DOHH2 (cell line): ENCODE results near the gene MTFR1L.

Source experiments
- H3F3A ChIP-seq: fragments of 200-600 bp; sonication (generic), shearing (Covaris generic); 2 replicates; pipeline ENCODE4 v1.6.0; 2016; ENCODE audit warnings: antibody characterized with exemption, mild to moderate bottlenecking; ENCODE audit not compliant: control insufficient read depth, insufficient read depth
- H3K27ac ChIP-seq: fragments of 200-600 bp; sonication (generic); 2 replicates; pipeline ENCODE4 v1.5.1; 2014; ENCODE audit warnings: low read depth, mild to moderate bottlenecking, low read length, moderate library complexity
- H3K27me3 ChIP-seq: fragments of 200-600 bp; sonication (generic); 2 replicates; pipeline ENCODE4 v1.6.1; 2014; ENCODE audit warnings: mild to moderate bottlenecking, low read length, mixed read lengths; ENCODE audit not compliant: control insufficient read depth
- H3K36me3 ChIP-seq: fragments of 200-600 bp; sonication (generic); 2 replicates; pipeline ENCODE4 v1.6.1; 2014; ENCODE audit warnings: mild to moderate bottlenecking, low read length, moderate library complexity, mixed read lengths; ENCODE audit not compliant: control insufficient read depth
- H3K4me1 ChIP-seq: fragments of 200-600 bp; sonication (generic); 2 replicates; pipeline ENCODE4 v1.6.1; 2014; ENCODE audit warnings: mild to moderate bottlenecking, low read length, mixed read lengths; ENCODE audit not compliant: control insufficient read depth
- H3K4me2 ChIP-seq: fragments of 200-600 bp; sonication (generic); 2 replicates; pipeline ENCODE4 v1.6.0; 2014; ENCODE audit warnings: mild to moderate bottlenecking, low read length, moderate library complexity
- H3K4me3 ChIP-seq: fragments of 200-600 bp; sonication (generic); 2 replicates; pipeline ENCODE4 v1.5.1; 2014; ENCODE audit warnings: mild to moderate bottlenecking, low read length, mixed read lengths
- H3K79me2 ChIP-seq: fragments of 200-600 bp; sonication (generic); 2 replicates; pipeline ENCODE4 v1.6.1; 2014; ENCODE audit warnings: mild to moderate bottlenecking, low read length, mixed read lengths; ENCODE audit not compliant: control insufficient read depth
- H3K9me2 ChIP-seq: fragments of 200-600 bp; sonication (generic); replicated peaks from 2 replicates; pipeline ENCODE4 v1.6.1; 2014; ENCODE audit warnings: mild to moderate bottlenecking, low read length, mixed read lengths; ENCODE audit not compliant: control insufficient read depth
- H3K9me3 ChIP-seq: fragments of 200-600 bp; sonication (generic); 2 replicates; pipeline ENCODE4 v1.6.1; 2014; ENCODE audit warnings: antibody characterized with exemption, low read length, mixed read lengths; ENCODE audit not compliant: control insufficient read depth, insufficient read depth
- H4K20me1 ChIP-seq: fragments of 200-600 bp; sonication (generic); 2 replicates; pipeline ENCODE4 v1.6.0; 2014; ENCODE audit warnings: low read depth, mild to moderate bottlenecking, antibody characterized with exemption, low read length, moderate library complexity; ENCODE audit not compliant: control insufficient read depth, insufficient read depth
- EZH2phosphoT487 ChIP-seq: fragments of 200-600 bp; sonication (generic); IDR thresholded peaks from 2 replicates; pipeline ENCODE4 v1.6.1; 2017; ENCODE audit warnings: borderline replicate concordance, mild to moderate bottlenecking, antibody characterized with exemption, low read length, moderate library complexity, mixed read lengths
- TF ChIP-seq, protein P1 (sequence below): fragments of 200-600 bp; sonication (generic); IDR thresholded peaks from one replicate; pipeline ENCODE4 v1.5.1; 2014; ENCODE audit warnings: antibody characterized with exemption, mild to moderate bottlenecking, low read depth, low read length; ENCODE audit not compliant: poor library complexity, severe bottlenecking

Gene MTFR1L

DNA sequence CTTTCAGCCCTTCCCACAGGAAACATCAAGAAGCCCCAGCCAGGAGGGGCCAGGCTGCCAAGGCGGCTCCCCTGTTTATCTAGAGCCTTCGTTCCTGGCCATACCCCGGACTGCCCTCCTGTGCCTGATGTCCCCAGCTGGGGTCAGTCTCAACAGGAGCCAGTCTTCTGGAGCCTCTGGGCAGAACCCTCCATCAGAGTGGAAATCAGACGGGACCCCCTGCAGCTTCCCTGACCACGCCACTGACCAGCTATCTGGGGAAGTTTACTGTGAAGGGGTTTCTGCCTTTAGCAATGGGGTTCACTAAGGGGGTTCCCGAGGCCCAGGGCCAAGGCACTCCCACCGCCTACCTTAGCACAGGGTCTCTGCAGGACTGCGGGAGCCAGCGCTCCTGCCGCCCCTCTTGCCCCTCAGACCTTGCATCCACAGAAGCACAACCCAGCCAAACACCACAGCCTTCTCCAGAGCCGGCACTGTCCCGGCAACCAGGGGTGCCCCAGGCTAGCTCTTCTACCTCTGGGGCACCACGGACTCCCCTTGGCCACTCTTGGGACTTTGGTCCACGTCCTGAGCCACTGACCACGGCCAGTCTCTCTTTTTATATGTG, 3.5 kb upstream of the MTFR1L start:
- no peak overlapping the region for H3K27ac ChIP-seq
- no peak for TF ChIP-seq EZH2phosphoT487
- TF ChIP-seq, protein P1, sequence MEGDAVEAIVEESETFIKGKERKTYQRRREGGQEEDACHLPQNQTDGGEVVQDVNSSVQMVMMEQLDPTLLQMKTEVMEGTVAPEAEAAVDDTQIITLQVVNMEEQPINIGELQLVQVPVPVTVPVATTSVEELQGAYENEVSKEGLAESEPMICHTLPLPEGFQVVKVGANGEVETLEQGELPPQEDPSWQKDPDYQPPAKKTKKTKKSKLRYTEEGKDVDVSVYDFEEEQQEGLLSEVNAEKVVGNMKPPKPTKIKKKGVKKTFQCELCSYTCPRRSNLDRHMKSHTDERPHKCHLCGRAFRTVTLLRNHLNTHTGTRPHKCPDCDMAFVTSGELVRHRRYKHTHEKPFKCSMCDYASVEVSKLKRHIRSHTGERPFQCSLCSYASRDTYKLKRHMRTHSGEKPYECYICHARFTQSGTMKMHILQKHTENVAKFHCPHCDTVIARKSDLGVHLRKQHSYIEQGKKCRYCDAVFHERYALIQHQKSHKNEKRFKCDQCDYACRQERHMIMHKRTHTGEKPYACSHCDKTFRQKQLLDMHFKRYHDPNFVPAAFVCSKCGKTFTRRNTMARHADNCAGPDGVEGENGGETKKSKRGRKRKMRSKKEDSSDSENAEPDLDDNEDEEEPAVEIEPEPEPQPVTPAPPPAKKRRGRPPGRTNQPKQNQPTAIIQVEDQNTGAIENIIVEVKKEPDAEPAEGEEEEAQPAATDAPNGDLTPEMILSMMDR, result no peak

DNA sequence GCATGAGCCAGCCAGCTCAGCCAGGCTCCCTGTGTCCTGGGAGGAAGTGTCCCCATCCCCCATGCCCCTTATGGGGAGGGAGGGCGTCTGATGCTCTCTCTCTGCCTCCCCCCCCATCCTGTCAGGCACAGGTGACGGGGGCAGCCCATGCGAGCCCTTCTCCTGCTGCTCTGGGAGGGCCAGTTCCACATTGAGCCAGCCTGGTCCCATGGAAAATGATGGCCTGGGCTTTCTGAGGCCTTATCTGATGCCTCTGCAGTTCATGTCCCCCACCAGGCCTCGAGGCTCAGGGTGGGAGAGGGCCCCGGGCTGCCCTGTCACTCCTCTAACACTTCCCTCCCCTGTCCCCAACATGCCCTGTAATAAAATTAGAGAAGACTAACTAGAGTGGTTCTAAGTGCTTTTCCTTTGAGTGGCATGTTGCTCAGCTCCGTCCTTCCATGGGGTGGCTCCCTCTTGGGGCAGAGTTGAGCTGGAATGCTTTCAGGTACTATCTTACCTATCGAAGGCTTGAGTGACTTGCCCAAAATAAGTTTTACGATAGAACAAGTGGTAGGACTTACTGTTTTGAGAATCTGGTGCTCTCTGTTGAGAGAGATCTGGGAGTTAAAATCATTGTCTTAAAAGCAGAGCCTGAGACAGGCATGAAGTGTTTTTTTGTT, 1.8 kb upstream of the MTFR1L start:
- no peak overlapping the region for H3K4me2 ChIP-seq
- H3K9me2 ChIP-seq, result no peaks in the 10 kb centered on the region
- no peaks in the 10 kb centered on the region for H4K20me1 ChIP-seq
- no peaks in the 10 kb centered on the region for H3K9me3 ChIP-seq
- H3K4me1 ChIP-seq, result peaks cover 28% of the 10 kb centered on the region
- H3K36me3 ChIP-seq, result no peaks in the 10 kb centered on the region; the same call in 1 of the 2 replicates
- no peaks in the 10 kb centered on the region; the same call in 1 of the 2 replicates for H3F3A ChIP-seq
- H3K27ac ChIP-seq, result no peak overlapping the region
- TF ChIP-seq, protein P1, result no peak
- TF ChIP-seq EZH2phosphoT487, result no peak
- H3K4me3 ChIP-seq, result no peak overlapping the region
- no peaks in the 10 kb centered on the region for H3K27me3 ChIP-seq
- peaks cover 22% of the 10 kb centered on the region for H3K79me2 ChIP-seq

More for the DNA sequence above, 3.5 kb upstream of the MTFR1L start:
- no peaks in the 10 kb centered on the region for H3K9me2 ChIP-seq
- H3K36me3 ChIP-seq, result no peaks in the 10 kb centered on the region; the same call in 1 of the 2 replicates
- peaks cover 19% of the 10 kb centered on the region for H3K4me1 ChIP-seq
- H3K79me2 ChIP-seq, result peaks cover 11% of the 10 kb centered on the region
- no peak overlapping the region for H3K4me3 ChIP-seq
- no peak overlapping the region for H3K4me2 ChIP-seq
- no peaks in the 10 kb centered on the region for H4K20me1 ChIP-seq
- no peaks in the 10 kb centered on the region for H3K27me3 ChIP-seq
- H3F3A ChIP-seq, result no peaks in the 10 kb centered on the region; the same call in 1 of the 2 replicates
- H3K9me3 ChIP-seq, result no peaks in the 10 kb centered on the region

DNA sequence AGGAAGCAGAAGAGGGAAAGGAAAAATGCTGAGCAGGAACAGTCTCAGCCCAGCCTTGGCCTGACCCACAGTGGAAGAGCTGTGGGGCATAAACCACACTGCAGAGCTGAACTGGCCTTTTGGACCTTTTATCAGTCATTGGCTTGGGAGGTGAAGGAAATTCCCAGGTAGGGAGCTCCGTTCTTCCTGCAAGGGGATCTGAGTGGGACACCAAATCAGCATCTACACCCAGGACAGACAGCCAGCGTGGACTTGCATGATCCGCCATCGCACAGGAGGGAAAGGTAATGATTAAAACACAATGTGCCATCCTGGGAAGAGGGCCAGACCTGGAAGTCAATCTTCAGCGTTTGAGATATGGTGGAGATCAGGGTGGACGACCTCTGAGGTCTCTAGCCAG, 1.2 kb upstream of the MTFR1L start:
- Histone ChIP-seq H3K27ac (no peak overlapping the region), H4K20me1 (no peaks in the 10 kb centered on the region), H3K36me3 (no peaks in the 10 kb centered on the region; the same call in none of the 2 replicates), H3K79me2 (peaks cover 22% of the 10 kb centered on the region), H3K27me3 (no peaks in the 10 kb centered on the region), H3K9me3 (no peaks in the 10 kb centered on the region), H3K9me2 (no peaks in the 10 kb centered on the region), H3K4me1 (peaks cover 28% of the 10 kb centered on the region), H3F3A (no peaks in the 10 kb centered on the region; the same call in 1 of the 2 replicates), H3K4me3 (peak overlapping the region; percentile 86; the same call in 1 of the 2 replicates), H3K4me2 (peak overlapping the region; percentile 86)
- TF ChIP-seq, protein P1, result no peak
- TF ChIP-seq EZH2phosphoT487, result no peak
